ENCODE data around the gene FNDC11. TPM values are rescaled to one million over a fixed set of nuclear protein-coding genes. Genes with fewer than 3 reads are reported as not detected.

The FNDC11 gene
- total RNA-seq, 1 experiment from 2014 or later = not detected

DNA sequence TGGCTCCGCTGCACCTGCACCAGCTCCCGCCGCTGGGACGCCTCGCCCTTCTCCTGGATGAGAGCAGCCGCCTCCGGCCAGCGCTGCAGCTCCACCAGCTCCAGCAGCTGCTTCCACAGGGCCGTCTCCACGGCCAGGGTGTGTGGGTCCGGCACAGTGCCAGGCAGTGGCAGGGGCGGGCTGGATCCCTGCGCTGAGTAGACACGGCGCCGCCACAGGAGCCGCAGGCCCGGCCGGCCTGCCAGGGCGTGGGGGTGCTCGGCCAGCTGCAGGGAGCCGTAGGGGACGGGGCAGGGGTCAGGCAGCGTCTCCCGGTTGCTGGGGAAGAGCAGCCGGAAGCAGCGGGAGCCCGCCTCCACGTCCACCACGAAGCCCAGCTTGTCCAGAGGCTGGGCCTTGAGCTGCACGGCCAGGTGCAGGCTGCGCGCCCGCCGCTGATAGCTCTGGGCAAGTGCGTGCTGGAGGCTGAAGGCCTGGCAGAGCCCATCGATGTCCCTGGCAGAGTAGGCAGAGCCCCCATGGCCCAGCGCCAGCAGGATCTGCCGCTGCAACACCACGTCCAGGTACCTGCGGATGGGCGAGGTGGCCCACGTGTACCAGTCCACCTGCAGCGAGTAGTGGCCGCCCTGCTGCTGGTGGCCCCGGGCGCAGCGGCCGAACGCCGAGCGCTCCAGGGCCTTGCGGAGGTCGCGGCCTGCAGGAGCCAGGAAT lies 9.4 kb downstream of the FNDC11 start:
- intact Hi-C loops (cut with micrococcal nuclease; ENCODE audit: unreplicated experiment) = no loop called here
- no peak overlapping the region for H3K27ac Mint-ChIP-seq (ENCODE audit: unreplicated experiment)
- H3K9me3 Mint-ChIP-seq (ENCODE audit: low read depth, unreplicated experiment) = peaks cover 2% of the 10 kb centered on the region
- BruUV-seq (replicated peaks) = no TSS peak
- peaks cover 73% of the 10 kb centered on the region for H3K36me3 Mint-ChIP-seq (ENCODE audit: insufficient read depth, unreplicated experiment)
- H3K4me3 Mint-ChIP-seq (ENCODE audit: low read depth, unreplicated experiment) = no peak overlapping the region
- no peak for DNase-seq
- TF ChIP-seq CTCF (IDR thresholded peaks at IDR 0.05; ENCODE audit: unreplicated experiment) = no peak
- CTCF ChIA-PET = no interaction called here
- H3K27me3 Mint-ChIP-seq (ENCODE audit: unreplicated experiment) = no peaks in the 10 kb centered on the region
- no peaks in the 10 kb centered on the region for H3K4me1 Mint-ChIP-seq (ENCODE audit: low read depth, unreplicated experiment)

- intact Hi-C loops (cut with micrococcal nuclease; ENCODE audit: unreplicated experiment) = no loop called here
- H3K4me3 Mint-ChIP-seq (ENCODE audit: low read depth, unreplicated experiment) = no peak overlapping the region
- no peaks in the 10 kb centered on the region for H3K4me1 Mint-ChIP-seq (ENCODE audit: low read depth, unreplicated experiment)
- no peaks in the 10 kb centered on the region for H3K27me3 Mint-ChIP-seq (ENCODE audit: unreplicated experiment)
- no peak for TF ChIP-seq CTCF (IDR thresholded peaks at IDR 0.05; ENCODE audit: unreplicated experiment)
- no TSS peak for BruUV-seq (replicated peaks)
- CTCF ChIA-PET = no interaction called here
- no peak for DNase-seq
- no peak overlapping the region for H3K27ac Mint-ChIP-seq (ENCODE audit: unreplicated experiment)
- H3K36me3 Mint-ChIP-seq (ENCODE audit: insufficient read depth, unreplicated experiment) = peaks cover 71% of the 10 kb centered on the region
- peaks cover 2% of the 10 kb centered on the region for H3K9me3 Mint-ChIP-seq (ENCODE audit: low read depth, unreplicated experiment)
Observed at GRCh38 chr20:63564036-63564810, 10.3 kb downstream of the FNDC11 start.

DNA sequence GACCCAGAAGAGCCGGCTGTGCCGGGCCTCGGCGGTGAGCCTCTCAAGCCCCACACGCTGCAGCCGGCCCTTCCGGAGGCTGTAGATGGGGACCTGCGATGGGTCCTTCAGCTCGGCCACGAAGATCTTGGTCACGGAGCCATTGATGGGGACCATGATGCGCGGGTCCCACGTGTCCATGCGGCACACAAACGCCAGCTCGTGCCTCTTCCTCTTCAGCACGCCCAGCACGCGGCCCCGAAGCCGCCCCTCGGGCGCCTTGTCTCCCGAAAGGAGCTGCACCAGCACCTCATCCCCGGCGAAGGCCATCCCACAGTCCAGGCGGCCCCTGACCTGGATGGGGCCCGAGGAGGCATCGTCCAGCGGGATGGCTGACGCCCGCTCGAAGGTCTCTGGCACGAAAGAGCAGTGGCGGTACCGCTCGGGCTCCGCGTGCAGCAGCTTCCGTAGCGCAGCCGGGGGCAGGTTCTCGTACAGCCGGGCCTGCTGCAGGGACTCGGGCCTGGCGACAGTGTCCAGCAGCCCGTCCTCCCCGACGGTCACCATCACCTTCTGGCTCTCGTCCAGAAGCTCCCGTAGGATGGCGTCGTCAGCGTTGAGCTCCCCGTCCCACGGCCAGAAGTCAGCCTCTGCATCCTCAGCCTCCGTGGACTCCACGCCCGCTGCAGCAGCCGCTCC lies 11.2 kb downstream of the FNDC11 start:
- Mint-ChIP-seq H3K36me3 (ENCODE audit: insufficient read depth, unreplicated experiment) (peaks cover 77% of the 10 kb centered on the region), H3K27ac (ENCODE audit: unreplicated experiment) (no peak overlapping the region), H3K4me3 (ENCODE audit: low read depth, unreplicated experiment) (no peak overlapping the region), H3K9me3 (ENCODE audit: low read depth, unreplicated experiment) (peaks cover 2% of the 10 kb centered on the region), H3K4me1 (ENCODE audit: low read depth, unreplicated experiment) (no peaks in the 10 kb centered on the region), H3K27me3 (ENCODE audit: unreplicated experiment) (no peaks in the 10 kb centered on the region)
- intact Hi-C loops (cut with micrococcal nuclease; ENCODE audit: unreplicated experiment) = no loop called here
- no TSS peak for BruUV-seq (replicated peaks)
- CTCF ChIA-PET = interaction anchor here (0.9 to 1.4 kb wide), 2 partner anchors 9 to 76 kb away, joined by 3 to 4 read pairs; partner anchors contain the start of gene HELZ2
- no peak for DNase-seq
- no peak for TF ChIP-seq CTCF (IDR thresholded peaks at IDR 0.05; ENCODE audit: unreplicated experiment)

- intact Hi-C loops (cut with micrococcal nuclease; ENCODE audit: unreplicated experiment) = no loop called here
- no peak overlapping the region for H3K27ac Mint-ChIP-seq (ENCODE audit: unreplicated experiment)
- H3K36me3 Mint-ChIP-seq (ENCODE audit: insufficient read depth, unreplicated experiment) = peaks cover 72% of the 10 kb centered on the region
- no peaks in the 10 kb centered on the region for H3K4me1 Mint-ChIP-seq (ENCODE audit: low read depth, unreplicated experiment)
- TF ChIP-seq CTCF (IDR thresholded peaks at IDR 0.05; ENCODE audit: unreplicated experiment) = no peak
- H3K27me3 Mint-ChIP-seq (ENCODE audit: unreplicated experiment) = no peaks in the 10 kb centered on the region
- no peaks in the 10 kb centered on the region for H3K9me3 Mint-ChIP-seq (ENCODE audit: low read depth, unreplicated experiment)
- H3K4me3 Mint-ChIP-seq (ENCODE audit: low read depth, unreplicated experiment) = no peak overlapping the region
- DNase-seq = no peak
- BruUV-seq (replicated peaks) = no TSS peak
- CTCF ChIA-PET = interaction anchor here (0.6 to 1.4 kb wide), 3 partner anchors 8 to 315 kb away, joined by 3 to 7 read pairs (median 4); partner anchors contain the start of gene HELZ2
Observed at GRCh38 chr20:63565699-63566335, 11.9 kb downstream of the FNDC11 start.

Measured in Calu3 (cell line).